ENCODE data around the gene TUT7. TPM values are rescaled to one million over a fixed set of nuclear protein-coding genes. Genes with fewer than 3 reads are reported as not detected.

TUT7 gene
- total and polyA plus RNA-seq, 2 experiments from 2014 or later = 21.4 to 23.8 TPM

DNA sequence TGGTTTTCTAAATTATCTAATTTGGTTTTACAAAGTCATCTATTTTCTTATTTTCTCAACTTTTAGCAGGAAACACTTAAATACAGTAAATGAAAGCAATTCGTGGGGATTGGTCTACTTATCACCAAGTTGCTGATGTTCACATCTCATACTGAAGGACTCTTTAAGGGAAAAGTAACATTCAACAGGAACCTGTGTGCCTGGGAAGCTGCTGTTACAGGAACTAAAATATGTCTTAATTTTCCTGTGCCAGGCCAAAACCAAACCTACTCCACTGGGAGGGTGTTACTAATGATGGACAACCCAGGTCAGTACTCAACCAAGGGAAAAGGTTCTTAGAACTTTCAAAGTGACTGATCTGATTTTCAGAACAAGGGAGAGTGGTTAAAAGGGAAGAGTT, 77.1 kb downstream of the TUT7 start (continued):
- TF ChIP-seq EZH2phosphoT487 (IDR thresholded peaks at IDR 0.05; ENCODE audit: unreplicated experiment) (no peak), ZNF114 (CRISPR knock-in tag; IDR thresholded peaks at IDR 0.05) (no peak), JUNB (IDR thresholded peaks at IDR 0.05; ENCODE audit: unreplicated experiment) (no peak), STAT1 (IDR thresholded peaks at IDR 0.05; ENCODE audit: unreplicated experiment) (no peak), ETS1 (IDR thresholded peaks at IDR 0.05) (no peak)
- TF ChIP-seq, protein P1, sequence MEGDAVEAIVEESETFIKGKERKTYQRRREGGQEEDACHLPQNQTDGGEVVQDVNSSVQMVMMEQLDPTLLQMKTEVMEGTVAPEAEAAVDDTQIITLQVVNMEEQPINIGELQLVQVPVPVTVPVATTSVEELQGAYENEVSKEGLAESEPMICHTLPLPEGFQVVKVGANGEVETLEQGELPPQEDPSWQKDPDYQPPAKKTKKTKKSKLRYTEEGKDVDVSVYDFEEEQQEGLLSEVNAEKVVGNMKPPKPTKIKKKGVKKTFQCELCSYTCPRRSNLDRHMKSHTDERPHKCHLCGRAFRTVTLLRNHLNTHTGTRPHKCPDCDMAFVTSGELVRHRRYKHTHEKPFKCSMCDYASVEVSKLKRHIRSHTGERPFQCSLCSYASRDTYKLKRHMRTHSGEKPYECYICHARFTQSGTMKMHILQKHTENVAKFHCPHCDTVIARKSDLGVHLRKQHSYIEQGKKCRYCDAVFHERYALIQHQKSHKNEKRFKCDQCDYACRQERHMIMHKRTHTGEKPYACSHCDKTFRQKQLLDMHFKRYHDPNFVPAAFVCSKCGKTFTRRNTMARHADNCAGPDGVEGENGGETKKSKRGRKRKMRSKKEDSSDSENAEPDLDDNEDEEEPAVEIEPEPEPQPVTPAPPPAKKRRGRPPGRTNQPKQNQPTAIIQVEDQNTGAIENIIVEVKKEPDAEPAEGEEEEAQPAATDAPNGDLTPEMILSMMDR (conservative IDR thresholded peaks at IDR 0.05; ENCODE audit: low read depth in 2 of 2) = no peak

- TF ChIP-seq JUNB (IDR thresholded peaks at IDR 0.05; ENCODE audit: unreplicated experiment) = no peak
- TF ChIP-seq, protein P1 (conservative IDR thresholded peaks at IDR 0.05; ENCODE audit: low read depth in 2 of 2) = peak in 1 of 2 experiments; percentile 59; a peak in 3 of 4 replicates
- no peaks in the 10 kb centered on the region; the same call in 1 of the 2 replicates for H3K4me1 ChIP-seq (ENCODE audit: insufficient read depth)
Measured at GRCh38 chr9:86275962-86276361, 78.2 kb downstream of the TUT7 start.

More at GRCh38 chr9:86275962-86276361, 78.2 kb downstream of the TUT7 start:
- Histone ChIP-seq H4K20me1 (replicated peaks; ENCODE audit: insufficient read depth) (peaks cover 20% of the 10 kb centered on the region), H2AFZ (no peak overlapping the region), H3K9me2 (ENCODE audit: insufficient read depth) (no peaks in the 10 kb centered on the region), H3F3A (replicated peaks; ENCODE audit: low read depth) (no peaks in the 10 kb centered on the region), H3K4me3 (no peak overlapping the region), H3K27me3 (ENCODE audit: insufficient read depth) (no peaks in the 10 kb centered on the region), H3K4me2 (no peak overlapping the region), H3K79me2 (replicated peaks; ENCODE audit: insufficient read depth) (peaks cover 81% of the 10 kb centered on the region), H3K27ac (ENCODE audit: low read depth) (no peak overlapping the region), H3K36me3 (ENCODE audit: insufficient read depth) (peaks cover 22% of the 10 kb centered on the region)
- Mint-ChIP-seq H3K4me3 (no peak overlapping the region), H3K4me1 (peaks cover 19% of the 10 kb centered on the region), H3K27ac (no peak overlapping the region), H3K9me3 (no peaks in the 10 kb centered on the region; the same call in 2 of the 3 replicates), H3K27me3 (ENCODE audit: insufficient read depth, low read depth, poor library complexity) (no peaks in the 10 kb centered on the region), H3K36me3 (ENCODE audit: low read depth) (peaks cover 33% of the 10 kb centered on the region)
- peak; percentile 54 for ATAC-seq
- DNase-seq (ENCODE audit: low spot score) = peak; percentile 28

Data from GM23338 (cell line).